NCI-H2196 treated with DMSO at 0.1 percent for 48 hours (cell line): ENCODE results near the gene CRNN.

Source experiments
- DNase-seq: peaks from one replicate; lab custom pipeline; 2025; ENCODE audit not compliant: unreplicated experiment; lab: John Stamatoyannopoulos, UW

The CRNN gene

GRCh38 chr1:152426731-152427130 is 12.7 kb upstream of the CRNN start:
- no peak for DNase-seq

DNA sequence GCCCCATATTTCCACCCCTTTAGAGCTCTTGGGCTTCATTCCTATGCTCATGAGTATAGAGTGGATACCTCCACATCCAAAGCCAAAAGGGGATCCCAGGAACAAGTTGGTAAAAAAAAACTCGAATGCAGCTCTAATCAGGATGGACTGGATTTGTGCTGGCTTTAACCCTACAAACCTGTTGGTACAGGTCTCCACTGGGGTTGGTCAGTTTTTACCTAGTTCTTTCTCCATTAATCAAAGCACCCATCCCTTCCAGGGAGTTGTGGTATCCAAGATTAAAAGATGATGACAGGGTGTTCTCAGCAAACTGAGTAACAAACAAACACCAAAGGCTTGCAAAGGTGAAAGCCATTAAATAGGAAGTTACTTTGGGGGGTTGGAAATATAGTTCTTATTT is 5.9 kb upstream of the CRNN start:
- no peak for DNase-seq

- no peak for DNase-seq
Measured at GRCh38 chr1:152415454-152416227, 1.6 kb upstream of the CRNN start.

- no peak for DNase-seq
Measured at GRCh38 chr1:152412756-152413155, 1.3 kb downstream of the CRNN start.

GRCh38 chr1:152411134-152411533 is 2.9 kb downstream of the CRNN start:
- DNase-seq: no peak

- no peak for DNase-seq
Measured at GRCh38 chr1:152410599-152410998, 3.5 kb downstream of the CRNN start.

DNA sequence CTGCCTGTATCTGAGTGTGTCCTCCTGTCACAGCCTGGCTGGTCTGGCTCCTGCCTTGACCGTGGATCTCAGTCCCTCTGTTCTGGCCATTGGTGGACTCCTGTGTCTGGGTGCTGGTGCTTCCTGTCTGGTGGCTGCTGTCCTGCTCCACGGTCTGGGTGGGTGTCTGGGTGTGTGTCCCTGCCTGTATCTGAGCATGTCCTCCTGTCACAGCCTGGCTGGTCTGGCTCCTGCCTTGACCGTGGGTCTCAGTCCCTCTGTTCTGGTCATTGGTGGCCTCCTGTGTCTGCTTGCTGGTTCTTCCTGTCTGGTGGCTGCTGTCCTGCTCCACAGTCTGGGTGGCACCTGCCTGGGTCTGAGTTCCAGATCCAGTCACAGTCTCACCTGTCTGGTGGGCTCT is 4.0 kb downstream of the CRNN start:
- DNase-seq: no peak

DNA sequence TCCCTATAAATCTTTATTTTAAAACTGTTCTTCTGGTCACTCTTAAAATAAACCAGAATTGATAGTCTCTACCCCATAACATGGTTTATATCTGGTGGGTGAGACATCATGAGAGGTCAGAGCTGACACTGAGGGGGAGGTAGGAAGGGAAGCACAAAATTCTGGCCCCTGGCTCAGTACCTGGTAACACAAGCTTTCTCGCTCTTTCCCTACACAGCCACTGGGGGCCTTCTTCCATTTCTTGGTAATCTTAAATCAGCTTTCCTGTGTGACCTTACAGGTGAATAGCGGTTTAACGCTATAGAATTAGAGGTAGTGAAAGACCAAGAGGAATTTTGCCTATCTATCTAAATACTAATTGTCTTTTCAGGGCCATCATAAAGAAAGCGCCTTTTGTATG is 5.4 kb downstream of the CRNN start:
- no peak for DNase-seq

- DNase-seq: no peak
Measured at GRCh38 chr1:152398812-152399698, 15.0 kb downstream of the CRNN start.

- DNase-seq: no peak
Measured at GRCh38 chr1:152397474-152397873, 16.6 kb downstream of the CRNN start.

DNA sequence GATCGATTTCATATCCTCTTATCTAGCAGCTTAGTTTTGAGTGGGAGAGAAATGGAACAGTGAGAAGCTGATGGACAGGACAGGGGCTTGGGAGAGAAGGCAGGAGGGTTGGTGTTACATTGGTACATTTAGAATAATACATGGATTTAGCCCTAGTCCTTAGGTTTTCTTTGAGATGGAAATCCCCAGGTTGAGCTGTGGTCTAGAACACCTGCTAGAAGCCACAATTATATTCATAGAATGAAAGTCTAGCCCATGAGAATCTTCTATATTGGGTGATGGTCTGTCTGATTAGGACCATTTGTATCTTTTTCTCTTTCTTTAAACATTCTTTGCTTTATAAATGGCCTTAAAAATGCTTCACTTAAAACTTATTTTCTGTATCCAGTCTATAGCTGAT is 19.9 kb downstream of the CRNN start:
- no peak for DNase-seq

- no peak for DNase-seq
Measured at GRCh38 chr1:152392909-152393308, 21.2 kb downstream of the CRNN start.

DNA sequence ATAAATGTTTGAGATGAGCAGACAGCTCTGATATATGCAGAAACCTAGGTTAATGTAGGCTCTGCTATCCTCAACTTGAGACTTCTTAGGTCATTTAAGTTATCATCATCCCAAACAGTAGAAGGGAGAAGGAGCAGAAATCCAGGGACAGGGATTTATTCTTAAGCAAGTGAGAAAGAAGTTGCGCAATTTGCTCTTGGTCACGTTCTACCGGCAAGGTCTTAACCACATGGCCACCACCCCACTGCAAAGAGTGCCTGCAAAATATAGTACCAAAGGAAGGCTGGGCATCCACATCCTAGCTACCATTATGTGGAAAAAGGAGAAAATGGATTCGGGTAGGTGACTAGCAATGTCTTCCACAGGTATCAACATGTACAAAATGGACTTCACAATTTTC is 25.2 kb downstream of the CRNN start:
- DNase-seq: no peak

- no peak for DNase-seq
Measured at GRCh38 chr1:152386940-152387339, 27.1 kb downstream of the CRNN start.

GRCh38 chr1:152380932-152381331 is 33.1 kb downstream of the CRNN start:
- DNase-seq: no peak

DNA sequence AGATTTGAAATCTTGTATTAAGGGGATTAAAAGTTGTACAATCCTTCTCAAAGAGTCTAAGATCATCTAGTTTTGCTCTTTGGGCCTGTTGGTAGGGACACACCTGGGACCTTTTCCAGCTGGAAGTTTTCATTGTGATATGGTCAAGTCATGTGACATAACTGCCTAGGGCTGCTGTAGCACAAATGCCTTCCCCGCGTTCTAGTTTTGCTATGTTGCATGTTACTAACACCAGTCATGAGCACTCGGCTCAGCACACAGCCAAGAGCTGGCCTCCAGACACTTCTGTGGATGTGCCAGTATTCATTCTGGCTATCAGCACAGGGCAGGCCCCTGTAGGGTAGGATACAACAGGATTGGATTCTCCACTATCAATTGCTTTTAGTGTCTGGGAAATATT is 39.6 kb downstream of the CRNN start:
- no peak for DNase-seq

DNA sequence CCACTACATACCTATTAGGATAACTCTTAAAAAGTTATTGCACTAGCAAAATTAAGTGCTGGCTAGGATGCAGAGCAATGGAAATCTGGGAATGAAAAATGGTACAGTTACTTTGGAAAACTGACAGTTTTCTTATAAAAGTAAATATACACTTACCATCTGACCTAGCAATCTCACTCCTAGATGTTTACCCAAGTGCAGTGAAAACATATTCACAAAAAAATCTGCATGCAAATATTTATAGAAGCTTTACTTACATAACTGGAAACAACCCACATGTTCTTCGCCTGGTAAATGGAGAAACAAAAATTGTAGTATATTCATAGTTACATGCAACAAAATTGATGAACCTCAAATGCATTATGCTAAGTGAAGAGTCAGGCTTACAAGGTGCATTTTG is 41.4 kb downstream of the CRNN start:
- DNase-seq: no peak

DNA sequence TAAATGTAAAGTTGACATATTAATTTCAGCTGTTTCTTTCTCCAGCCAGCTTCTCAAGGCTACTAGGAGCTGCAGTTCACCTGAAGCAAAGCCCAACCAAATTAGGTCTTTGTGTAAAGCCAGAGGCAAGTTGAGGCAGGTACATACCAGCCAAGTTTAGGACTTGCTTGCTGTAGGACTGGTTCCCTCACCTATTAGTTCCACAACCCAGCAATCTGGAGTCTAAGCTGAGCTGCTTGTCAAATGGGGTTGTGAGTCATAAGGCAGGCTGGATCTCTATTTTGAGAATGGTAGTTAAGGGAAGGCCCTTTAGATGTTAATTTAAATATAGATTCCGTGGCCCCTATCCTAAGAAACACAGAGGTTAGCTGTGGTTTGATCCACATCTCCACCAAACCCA is 46.6 kb downstream of the CRNN start:
- DNase-seq: no peak

GRCh38 chr1:152359906-152360305 is 54.2 kb downstream of the CRNN start, which contains the start of gene FLG2:
FLG2 (minus strand) TSS chr1:152360006; CDS start chr1:152358884, 1,122 bp downstream.
- DNase-seq: no peak
